ENCODE measurements around the gene LMNB1.
A peak's percentile ranks its signal among the peaks of the same experiment; 100 is the strongest.
"Not testable (repeated sequence)": the region's sequence is repeated elsewhere in the genome, so short reads cannot be mapped to it uniquely, and the experiment has no call there.

The LMNB1 gene

DNA sequence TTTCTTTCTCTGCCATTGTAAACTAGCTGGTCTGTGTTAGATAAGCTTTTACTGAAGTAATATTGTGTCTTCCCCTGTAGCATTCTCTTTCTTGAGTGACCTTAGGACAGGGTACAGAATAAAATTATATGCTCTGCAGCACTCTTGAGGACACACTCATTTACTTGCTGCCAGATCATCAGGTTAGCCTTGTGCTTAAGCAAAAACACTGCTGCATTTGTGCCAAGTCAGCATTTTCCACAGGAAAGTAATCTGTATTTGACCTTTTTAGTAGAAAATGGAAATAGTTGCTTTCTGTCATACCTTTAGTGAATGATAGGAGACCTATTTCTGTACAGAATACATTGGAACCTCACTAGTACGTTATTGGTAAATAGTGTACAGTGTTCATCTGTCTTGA lies 54.2 kb downstream of the LMNB1 start:
- no peak for DNase-seq

GRCh38 chr5:126836778-126837177 lies 59.8 kb downstream of the LMNB1 start:
- no peak for DNase-seq

- no peak for DNase-seq
These were observed 60.3 kb downstream of the LMNB1 start for GRCh38 chr5:126837242-126837641.

DNA sequence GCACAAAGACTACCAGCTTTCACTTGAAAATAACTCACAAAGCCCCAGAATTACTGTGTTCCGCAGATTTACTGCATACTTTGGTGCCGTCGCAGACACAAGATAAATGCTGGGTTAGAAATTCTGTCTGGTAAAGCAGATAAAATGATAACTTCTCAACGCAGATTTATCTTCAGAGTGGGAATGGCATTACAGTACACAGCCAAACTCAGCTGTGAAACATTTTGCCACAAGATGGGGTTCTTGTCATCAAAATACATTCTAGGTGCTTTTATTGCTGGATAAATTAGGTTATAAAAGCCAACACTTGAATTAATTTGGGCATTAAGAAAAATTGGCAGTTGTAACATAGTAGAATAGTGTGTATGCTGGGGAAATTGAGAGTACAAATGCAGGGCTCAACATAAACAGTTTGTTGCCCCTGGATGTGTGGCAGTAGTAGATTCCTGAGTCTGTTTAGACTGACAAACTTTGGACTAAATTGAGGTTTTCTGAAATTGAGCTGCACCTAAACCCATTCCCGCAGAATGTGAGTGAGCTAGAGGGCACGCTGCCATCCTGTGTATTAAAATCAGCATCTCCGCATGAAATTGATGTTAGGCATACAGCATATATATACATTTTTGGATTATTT lies 61.1 kb downstream of the LMNB1 start:
- DNase-seq = no peak

- DNase-seq = not testable (repeated sequence)
These were observed 62.5 kb downstream of the LMNB1 start for GRCh38 chr5:126839407-126839806.

DNA sequence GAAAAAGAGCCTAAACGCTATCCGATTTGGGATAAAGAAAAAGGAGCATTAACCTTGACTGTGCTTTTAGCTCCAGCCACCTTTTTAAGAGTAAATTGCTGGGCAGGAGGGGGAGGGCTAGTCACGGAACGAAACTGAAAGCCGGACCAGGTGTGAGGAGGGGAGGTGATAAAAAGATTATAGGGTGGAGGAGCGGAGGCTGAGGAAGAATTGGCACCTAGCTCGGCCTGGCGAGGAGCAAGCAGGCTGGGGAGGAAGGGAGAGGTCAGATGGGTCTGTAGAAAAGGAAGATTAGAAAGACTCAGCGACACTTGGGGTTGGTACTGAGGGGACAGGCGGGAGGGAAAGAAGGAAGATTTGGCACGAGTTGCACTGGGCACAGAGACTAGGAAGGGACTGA lies 66.4 kb downstream of the LMNB1 start:
- DNase-seq = not testable (repeated sequence)

DNA sequence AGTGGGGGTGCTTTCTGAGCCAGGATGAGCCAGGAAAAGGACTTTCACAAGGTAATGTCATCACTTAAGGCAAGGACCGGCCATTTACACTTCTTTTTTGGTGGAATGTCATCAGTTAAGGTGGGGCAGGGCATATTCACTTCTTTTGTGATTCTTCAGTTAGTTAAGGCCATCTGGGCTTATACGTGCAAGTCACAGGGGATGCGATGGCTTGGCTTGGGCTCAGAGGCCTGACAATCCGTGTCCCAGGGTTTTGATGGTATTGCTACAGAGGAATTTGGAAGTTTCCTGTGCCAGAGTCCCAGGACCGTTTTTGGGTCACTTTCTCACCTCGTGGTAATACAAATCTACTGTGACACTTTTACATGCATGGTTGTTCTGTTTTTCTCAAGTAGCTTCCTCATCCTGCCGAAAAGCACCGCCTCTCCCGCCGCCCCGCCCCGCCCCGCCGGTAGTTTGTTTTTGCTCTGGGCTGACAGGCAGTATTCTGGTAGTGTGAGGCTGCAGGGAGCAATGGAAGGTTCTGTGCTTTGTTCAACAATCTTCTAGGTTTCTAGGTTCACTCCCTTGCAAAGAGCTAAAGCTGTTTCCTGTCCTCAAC lies 68.6 kb downstream of the LMNB1 start:
- DNase-seq = peak; percentile 59

- no peak for DNase-seq
These were observed 69.4 kb downstream of the LMNB1 start for GRCh38 chr5:126846344-126846743.

GRCh38 chr5:126846744-126847455 lies 70.0 kb downstream of the LMNB1 start:
- no peak for DNase-seq

GRCh38 chr5:126847456-126847820 lies 70.5 kb downstream of the LMNB1 start:
- no peak for DNase-seq

DNA sequence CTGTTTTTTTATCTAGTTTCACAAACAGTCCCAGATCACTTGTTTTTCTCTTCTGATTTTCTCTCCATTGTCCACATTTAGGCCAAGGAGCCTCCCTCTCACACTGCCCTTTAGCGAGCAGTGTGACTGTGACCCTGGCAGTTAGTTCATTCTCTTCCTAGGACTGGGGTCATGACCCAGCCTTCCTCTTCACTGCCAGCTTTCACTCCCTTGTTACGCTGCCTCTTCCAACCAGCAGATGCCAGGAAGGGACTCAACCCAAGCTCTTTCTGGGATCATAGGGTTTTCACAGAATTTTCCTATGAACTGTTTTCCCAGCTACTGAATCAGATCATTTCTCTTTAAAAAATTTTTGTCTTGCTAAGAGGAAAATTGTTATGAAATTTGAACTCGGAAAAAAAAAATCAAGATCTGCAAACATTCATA lies 70.9 kb downstream of the LMNB1 start:
- no peak for DNase-seq

GRCh38 chr5:126848253-126848652 lies 71.3 kb downstream of the LMNB1 start:
- no peak for DNase-seq

- DNase-seq = peak; percentile 31
These were observed 72.3 kb downstream of the LMNB1 start for GRCh38 chr5:126849101-126849678.

DNA sequence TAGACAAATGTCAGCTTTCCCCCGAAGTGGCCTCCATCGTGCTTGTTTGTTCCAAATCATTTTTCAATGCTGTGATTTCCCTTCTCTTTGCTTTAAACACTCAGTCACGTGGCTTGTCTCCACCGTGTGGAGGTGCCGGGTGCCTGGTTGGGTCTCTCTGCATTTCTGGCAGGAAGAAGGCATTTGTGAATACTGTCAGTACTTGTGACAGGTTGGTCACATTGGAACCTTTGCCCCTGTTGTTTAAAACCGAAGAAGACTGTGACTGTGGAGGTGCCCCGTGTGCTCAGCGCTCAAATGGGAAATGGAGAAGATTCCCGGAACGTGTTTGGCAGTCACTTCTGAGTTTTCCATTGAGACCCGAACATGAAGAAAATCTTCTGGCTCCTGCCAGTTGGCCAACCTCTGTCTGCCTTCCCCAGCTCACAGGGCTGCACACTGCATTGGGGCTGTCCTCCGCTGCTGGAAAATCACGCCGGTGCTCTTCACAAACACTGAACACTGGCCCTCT lies 74.6 kb downstream of the LMNB1 start:
- no peak for DNase-seq

GRCh38 chr5:126852091-126852571 lies 75.2 kb downstream of the LMNB1 start:
- DNase-seq = no peak

DNA sequence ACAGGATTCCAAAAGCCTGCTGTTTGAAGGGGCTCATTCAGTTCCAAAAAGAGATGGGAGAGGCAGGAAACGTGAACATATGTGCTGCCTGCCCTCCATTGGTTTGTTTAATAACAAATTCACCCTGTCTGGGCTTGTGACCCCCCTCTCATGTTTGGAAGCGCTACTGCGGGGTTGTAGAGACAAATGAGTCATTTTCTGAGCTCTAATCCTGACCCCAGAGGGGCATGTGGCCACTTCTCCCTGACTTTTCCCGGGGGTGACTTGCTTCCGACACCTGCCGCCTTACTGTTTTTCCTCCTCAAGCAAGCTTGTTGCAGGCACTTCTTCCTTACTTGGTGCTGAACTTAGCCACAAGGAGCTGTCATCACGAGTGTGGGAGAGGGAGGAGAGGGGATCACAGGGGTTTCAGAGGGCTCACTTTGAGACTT lies 75.9 kb downstream of the LMNB1 start:
- DNase-seq = no peak

GRCh38 chr5:126853541-126854307 lies 76.8 kb downstream of the LMNB1 start:
- DNase-seq = not testable (repeated sequence)

GRCh38 chr5:126854526-126855110 lies 77.7 kb downstream of the LMNB1 start:
- DNase-seq = no peak

- DNase-seq = no peak
These were observed 78.3 kb downstream of the LMNB1 start for GRCh38 chr5:126855266-126855665.

DNA sequence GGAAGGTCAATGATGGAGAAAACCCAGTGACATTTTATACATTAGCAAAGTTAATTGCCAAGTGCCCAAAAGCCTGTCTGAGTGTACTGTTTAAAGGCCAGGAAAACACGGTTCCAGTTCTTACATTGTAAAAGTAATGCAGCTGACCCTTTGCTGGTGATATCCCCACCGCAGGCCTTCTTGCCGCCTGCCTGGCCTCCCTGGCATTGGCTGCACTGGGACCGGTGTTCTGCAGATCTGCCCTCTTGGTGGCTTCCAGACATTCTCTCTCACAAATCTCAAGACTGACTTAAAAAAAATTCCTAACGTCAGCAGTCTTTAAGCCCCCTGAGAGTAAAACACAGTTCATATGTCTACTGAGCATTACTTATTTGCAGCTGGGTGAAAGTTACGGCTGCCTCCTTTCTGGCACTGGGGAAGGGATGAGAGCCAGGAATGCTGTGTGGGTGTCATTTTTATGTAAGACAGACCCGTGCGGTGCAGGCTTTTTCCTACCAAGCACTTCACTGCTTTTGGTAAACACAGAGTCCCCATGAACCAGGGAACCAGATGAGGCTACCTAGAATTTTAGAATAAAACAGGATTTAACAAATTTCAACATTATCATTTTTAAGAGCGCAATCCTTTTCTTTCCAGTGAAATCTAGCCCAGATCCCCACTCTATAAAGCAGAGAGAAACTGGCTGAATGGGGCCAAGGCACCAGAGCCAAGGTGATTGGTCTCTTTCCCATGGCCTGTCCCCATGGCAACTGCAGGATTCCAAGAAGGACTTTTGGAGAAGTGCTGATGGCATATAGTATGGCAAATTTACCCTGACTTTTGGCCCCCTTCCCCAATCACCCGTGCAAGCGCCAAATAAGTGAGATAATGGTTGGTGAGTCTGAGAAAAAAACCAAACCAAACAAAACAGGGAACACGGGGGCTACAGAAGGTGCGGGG lies 80.8 kb downstream of the LMNB1 start:
- DNase-seq = no peak

- no peak for DNase-seq
These were observed 81.5 kb downstream of the LMNB1 start for GRCh38 chr5:126858441-126858840.
